DOHH2 (cell line): Measurements from ENCODE around the gene CENPO.

Source experiments
- CTCF ChIP-seq: fragments of 200-600 bp; sonication (generic); IDR thresholded peaks from one replicate; pipeline ENCODE4 v1.5.1; 2014; ENCODE audit warnings: antibody characterized with exemption, mild to moderate bottlenecking, low read depth, low read length; ENCODE audit not compliant: poor library complexity, severe bottlenecking
- EZH2phosphoT487 ChIP-seq: fragments of 200-600 bp; sonication (generic); IDR thresholded peaks from 2 replicates; pipeline ENCODE4 v1.6.1; 2017; ENCODE audit warnings: borderline replicate concordance, mild to moderate bottlenecking, antibody characterized with exemption, low read length, moderate library complexity, mixed read lengths

- TF ChIP-seq CTCF (no peak), EZH2phosphoT487 (no peak)
These were observed 45.3 kb downstream of the CENPO start for GRCh38 chr2:24838541-24838940.
